ENCODE results near the gene UBE4B.

GRCh38 chr1:10106241-10106640, 73.5 kb downstream of the UBE4B start:
- TF ChIP-seq ATF1 (CRISPR knock-in tag; IDR thresholded peaks at IDR 0.05) (no peak), ATF1 (tag; IDR thresholded peaks at IDR 0.05) (no peak), POLR2AphosphoS5 (IDR thresholded peaks at IDR 0.05; ENCODE audit: control insufficient read depth, insufficient read depth, low read depth, low read length) (no peak), MAZ (CRISPR knock-in tag; conservative IDR thresholded peaks at IDR 0.05 in 1 of 2, IDR thresholded peaks at IDR 0.05 in 1 of 2) (no peak), ZNF740 (CRISPR knock-in tag; IDR thresholded peaks at IDR 0.05) (no peak), ZNF740 (tag; IDR thresholded peaks at IDR 0.05) (no peak), RCOR1 (IDR thresholded peaks at IDR 0.05; ENCODE audit: borderline replicate concordance in 1 of 2, low read depth in 2 of 2, low read length in 2 of 2) (no peak), PCBP1 (IDR thresholded peaks at IDR 0.05; ENCODE audit: low read depth, low read length, poor library complexity, severe bottlenecking) (no peak), ZNF274 (IDR thresholded peaks at IDR 0.05; ENCODE audit: borderline replicate concordance, low read depth, low read length) (no peak), ETV1 (tag; conservative IDR thresholded peaks at IDR 0.05; ENCODE audit: low read depth) (no peak)

All from K562 (cell line).